ENCODE data around the gene VEGFC.

The VEGFC gene

DNA sequence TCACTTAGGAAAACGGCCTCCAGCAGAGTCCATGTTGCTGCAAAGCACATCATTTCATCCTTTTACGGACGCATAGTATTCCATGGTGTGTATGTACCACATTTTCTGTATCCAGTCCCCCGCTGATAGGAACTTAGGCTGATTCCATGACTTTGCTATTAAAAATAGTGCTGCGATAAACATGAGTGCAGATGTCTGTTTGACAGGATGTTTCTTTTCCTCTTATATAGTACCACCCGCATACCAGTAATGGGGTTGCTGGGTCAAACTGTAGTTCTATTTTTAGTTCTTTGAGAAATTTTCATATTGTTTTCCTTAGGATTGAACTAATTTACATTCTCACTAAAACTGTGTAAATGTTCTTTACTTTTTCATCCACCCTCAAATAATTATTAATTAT, 50.5 kb downstream of the VEGFC start:
- Histone ChIP-seq H3F3A (ENCODE audit: insufficient read depth, low read length) (no peaks in the 10 kb centered on the region), H3K4me3 (ENCODE audit: low read depth, low read length, poor library complexity, severe bottlenecking) (no peak overlapping the region), H3K9me3 (ENCODE audit: low read length) (no peaks in the 10 kb centered on the region), H3K27ac (ENCODE audit: low read depth, low read length, poor library complexity, severe bottlenecking) (no peak overlapping the region), H3K9me2 (ENCODE audit: low read depth, low read length) (no peaks in the 10 kb centered on the region), H3K9ac (ENCODE audit: low read length) (no peak overlapping the region), H3K36me3 (ENCODE audit: insufficient read depth, low read length) (no peaks in the 10 kb centered on the region), H3K27me3 (ENCODE audit: insufficient read depth, low read length) (no peaks in the 10 kb centered on the region), H2AFZ (ENCODE audit: low read length) (no peak overlapping the region), H3K4me1 (ENCODE audit: insufficient read depth, low read length, severe bottlenecking) (no peaks in the 10 kb centered on the region), H3K4me2 (ENCODE audit: low read length) (no peak overlapping the region), H4K20me1 (ENCODE audit: insufficient read depth, low read length) (no peaks in the 10 kb centered on the region), H3K79me2 (ENCODE audit: insufficient read depth, low read length) (no peaks in the 10 kb centered on the region)
- TF ChIP-seq EZH2 (IDR thresholded peaks at IDR 0.05; ENCODE audit: borderline replicate concordance, low read length) = no peak
- TF ChIP-seq, protein P1, sequence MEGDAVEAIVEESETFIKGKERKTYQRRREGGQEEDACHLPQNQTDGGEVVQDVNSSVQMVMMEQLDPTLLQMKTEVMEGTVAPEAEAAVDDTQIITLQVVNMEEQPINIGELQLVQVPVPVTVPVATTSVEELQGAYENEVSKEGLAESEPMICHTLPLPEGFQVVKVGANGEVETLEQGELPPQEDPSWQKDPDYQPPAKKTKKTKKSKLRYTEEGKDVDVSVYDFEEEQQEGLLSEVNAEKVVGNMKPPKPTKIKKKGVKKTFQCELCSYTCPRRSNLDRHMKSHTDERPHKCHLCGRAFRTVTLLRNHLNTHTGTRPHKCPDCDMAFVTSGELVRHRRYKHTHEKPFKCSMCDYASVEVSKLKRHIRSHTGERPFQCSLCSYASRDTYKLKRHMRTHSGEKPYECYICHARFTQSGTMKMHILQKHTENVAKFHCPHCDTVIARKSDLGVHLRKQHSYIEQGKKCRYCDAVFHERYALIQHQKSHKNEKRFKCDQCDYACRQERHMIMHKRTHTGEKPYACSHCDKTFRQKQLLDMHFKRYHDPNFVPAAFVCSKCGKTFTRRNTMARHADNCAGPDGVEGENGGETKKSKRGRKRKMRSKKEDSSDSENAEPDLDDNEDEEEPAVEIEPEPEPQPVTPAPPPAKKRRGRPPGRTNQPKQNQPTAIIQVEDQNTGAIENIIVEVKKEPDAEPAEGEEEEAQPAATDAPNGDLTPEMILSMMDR (IDR thresholded peaks at IDR 0.05; ENCODE audit: low read length) = no peak

DNA sequence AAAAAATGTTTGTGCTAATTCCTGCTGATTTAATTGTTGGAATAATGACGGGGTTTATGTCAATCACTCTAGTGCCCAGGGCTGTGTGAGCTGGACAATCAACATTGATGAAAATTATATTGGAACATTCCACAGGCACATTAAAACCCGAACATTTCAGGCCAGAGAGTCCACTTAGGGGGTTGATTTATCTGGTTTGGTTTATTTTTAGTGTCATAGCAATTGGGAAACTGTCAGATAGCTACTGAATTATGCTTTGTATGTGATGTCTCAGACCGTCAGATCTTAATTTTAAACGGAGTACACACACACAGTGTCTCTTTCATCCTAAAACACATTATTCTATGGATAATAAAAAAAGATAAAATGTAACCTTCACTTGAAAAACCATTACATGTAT, 51.5 kb downstream of the VEGFC start:
- Histone ChIP-seq H3K9ac (ENCODE audit: low read length) (no peak overlapping the region), H3K4me2 (ENCODE audit: low read length) (no peak overlapping the region), H2AFZ (ENCODE audit: low read length) (no peak overlapping the region), H3K4me3 (ENCODE audit: low read depth, low read length, poor library complexity, severe bottlenecking) (no peak overlapping the region), H3K27me3 (ENCODE audit: insufficient read depth, low read length) (no peaks in the 10 kb centered on the region), H3K4me1 (ENCODE audit: insufficient read depth, low read length, severe bottlenecking) (no peaks in the 10 kb centered on the region), H3K27ac (ENCODE audit: low read depth, low read length, poor library complexity, severe bottlenecking) (no peak overlapping the region), H3K9me3 (ENCODE audit: low read length) (no peaks in the 10 kb centered on the region), H4K20me1 (ENCODE audit: insufficient read depth, low read length) (no peaks in the 10 kb centered on the region), H3K79me2 (ENCODE audit: insufficient read depth, low read length) (no peaks in the 10 kb centered on the region), H3K9me2 (ENCODE audit: low read depth, low read length) (no peaks in the 10 kb centered on the region), H3K36me3 (ENCODE audit: insufficient read depth, low read length) (no peaks in the 10 kb centered on the region), H3F3A (ENCODE audit: insufficient read depth, low read length) (no peaks in the 10 kb centered on the region)
- TF ChIP-seq, protein P1 (IDR thresholded peaks at IDR 0.05; ENCODE audit: low read length) = no peak
- TF ChIP-seq EZH2 (IDR thresholded peaks at IDR 0.05; ENCODE audit: borderline replicate concordance, low read length) = no peak

- H3K9me3 ChIP-seq (ENCODE audit: low read length) = no peaks in the 10 kb centered on the region
- no peaks in the 10 kb centered on the region for H3K27me3 ChIP-seq (ENCODE audit: insufficient read depth, low read length)
- H3K27ac ChIP-seq (ENCODE audit: low read depth, low read length, poor library complexity, severe bottlenecking) = no peak overlapping the region
- no peaks in the 10 kb centered on the region for H3K9me2 ChIP-seq (ENCODE audit: low read depth, low read length)
- H3K4me2 ChIP-seq (ENCODE audit: low read length) = no peak overlapping the region
- H3K79me2 ChIP-seq (ENCODE audit: insufficient read depth, low read length) = no peaks in the 10 kb centered on the region
- no peaks in the 10 kb centered on the region for H4K20me1 ChIP-seq (ENCODE audit: insufficient read depth, low read length)
- no peak for TF ChIP-seq EZH2 (IDR thresholded peaks at IDR 0.05; ENCODE audit: borderline replicate concordance, low read length)
- TF ChIP-seq, protein P1 (IDR thresholded peaks at IDR 0.05; ENCODE audit: low read length) = no peak
- no peak overlapping the region for H2AFZ ChIP-seq (ENCODE audit: low read length)
- H3K4me3 ChIP-seq (ENCODE audit: low read depth, low read length, poor library complexity, severe bottlenecking) = no peak overlapping the region
- H3K4me1 ChIP-seq (ENCODE audit: insufficient read depth, low read length, severe bottlenecking) = no peaks in the 10 kb centered on the region
- no peaks in the 10 kb centered on the region for H3F3A ChIP-seq (ENCODE audit: insufficient read depth, low read length)
- no peak overlapping the region for H3K9ac ChIP-seq (ENCODE audit: low read length)
- H3K36me3 ChIP-seq (ENCODE audit: insufficient read depth, low read length) = no peaks in the 10 kb centered on the region
These were observed 57.4 kb downstream of the VEGFC start for GRCh38 chr4:176735300-176735699.

Data from OCI-LY1 (cell line).